ENCODE measurements around the gene CCDC24. TPM values are rescaled to one million over a fixed set of nuclear protein-coding genes. Genes with fewer than 3 reads are reported as not detected.

The CCDC24 gene
- total and polyA plus RNA-seq, 2 of the 13 experiments (the other 11 are each of a cell fraction or from before 2014, with no cell fraction given), result 1.4 to 2.9 TPM

DNA sequence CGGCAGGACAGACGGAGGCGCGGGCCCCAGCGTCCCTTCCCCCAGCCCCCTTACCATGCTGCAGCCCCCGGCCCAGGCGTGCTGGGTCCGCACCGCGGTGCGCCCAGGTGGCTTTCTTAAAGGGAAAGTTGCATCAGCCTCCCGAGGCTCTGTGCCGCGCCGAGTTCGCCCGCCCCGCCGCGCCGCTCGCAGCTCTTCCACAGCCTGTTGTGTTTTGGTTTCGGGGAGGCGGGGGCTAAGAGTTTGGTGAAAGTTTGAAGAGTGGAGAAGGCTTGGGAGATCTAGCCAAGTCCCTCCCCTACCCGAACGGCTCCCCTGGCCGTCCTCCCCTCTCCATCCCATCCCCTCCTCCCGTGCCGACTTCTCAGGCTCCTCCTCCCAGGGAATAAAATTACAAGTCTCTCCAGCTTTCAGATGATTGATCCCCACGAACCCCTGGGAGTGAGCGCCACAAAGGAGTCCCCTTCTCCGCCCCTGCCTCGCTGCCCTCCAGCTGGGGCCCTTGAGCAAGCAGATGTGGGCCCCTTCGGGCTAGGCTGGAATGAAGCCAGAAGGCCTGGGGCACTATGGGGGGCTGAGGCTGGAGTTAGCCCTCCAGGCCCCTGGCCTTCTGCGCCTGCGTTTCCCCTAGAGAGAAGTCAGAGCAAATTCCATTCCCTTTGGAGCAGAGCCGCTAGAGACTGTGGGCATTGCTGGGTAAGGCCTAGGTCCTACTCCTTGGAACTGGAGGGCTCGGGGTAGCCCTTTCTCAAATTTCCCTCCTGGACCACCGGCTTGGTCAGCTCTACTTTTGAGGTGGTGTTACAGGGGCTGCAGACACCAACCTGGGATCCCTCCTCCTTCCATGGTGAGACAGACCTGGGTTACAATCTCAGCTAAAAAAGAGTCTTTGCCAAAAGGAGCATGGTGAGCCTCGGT lies 40.1 kb downstream of the CCDC24 start, which contains the start of gene SLC6A9 (continued):
- TF ChIP-seq SRF (IDR thresholded peaks at IDR 0.05; ENCODE audit: low read depth, low read length) (no peak), TOE1 (CRISPR knock-in tag; IDR thresholded peaks at IDR 0.05) (no peak), ZNF670 (CRISPR knock-in tag; IDR thresholded peaks at IDR 0.05; ENCODE audit: borderline replicate concordance) (no peak), MBD4 (IDR thresholded peaks at IDR 0.05; ENCODE audit: borderline replicate concordance, low read length) (no peak), ZNF850 (CRISPR knock-in tag; conservative IDR thresholded peaks at IDR 0.05) (no peak), NCOA1 (CRISPR knock-in tag; IDR thresholded peaks at IDR 0.05) (no peak), SMC3 (IDR thresholded peaks at IDR 0.05; ENCODE audit: low read length) (no peak), PHF21A (CRISPR knock-in tag; IDR thresholded peaks at IDR 0.05) (0 out of 2 replicates have a peak, but pooled peaks have one; percentile 41), TBL1XR1 (IDR thresholded peaks at IDR 0.05; ENCODE audit: borderline replicate concordance, low read length, partially characterized antibody) (no peak), MAF1 (CRISPR knock-in tag; IDR thresholded peaks at IDR 0.05; ENCODE audit: borderline replicate concordance) (no peak), DRAP1 (CRISPR knock-in tag; IDR thresholded peaks at IDR 0.05) (no peak), SSRP1 (CRISPR knock-in tag; IDR thresholded peaks at IDR 0.05) (no peak), SOX5 (CRISPR knock-in tag; IDR thresholded peaks at IDR 0.05; ENCODE audit: borderline replicate concordance) (no peak), HNF4A (CRISPR knock-in tag; IDR thresholded peaks at IDR 0.05) (peak; percentile 33; the same call in 1 of the 2 replicates), NONO (IDR thresholded peaks at IDR 0.05) (no peak), NONO (CRISPR knock-in tag; conservative IDR thresholded peaks at IDR 0.05) (peak; percentile 36; the same call in 1 of the 2 replicates), ZNF589 (CRISPR knock-in tag; conservative IDR thresholded peaks at IDR 0.05) (no peak), GABPA (IDR thresholded peaks at IDR 0.05; ENCODE audit: low read depth, low read length) (no peak), GABPA (CRISPR knock-in tag; IDR thresholded peaks at IDR 0.05; ENCODE audit: low read depth) (no peak)
- TF ChIP-seq, protein P1, sequence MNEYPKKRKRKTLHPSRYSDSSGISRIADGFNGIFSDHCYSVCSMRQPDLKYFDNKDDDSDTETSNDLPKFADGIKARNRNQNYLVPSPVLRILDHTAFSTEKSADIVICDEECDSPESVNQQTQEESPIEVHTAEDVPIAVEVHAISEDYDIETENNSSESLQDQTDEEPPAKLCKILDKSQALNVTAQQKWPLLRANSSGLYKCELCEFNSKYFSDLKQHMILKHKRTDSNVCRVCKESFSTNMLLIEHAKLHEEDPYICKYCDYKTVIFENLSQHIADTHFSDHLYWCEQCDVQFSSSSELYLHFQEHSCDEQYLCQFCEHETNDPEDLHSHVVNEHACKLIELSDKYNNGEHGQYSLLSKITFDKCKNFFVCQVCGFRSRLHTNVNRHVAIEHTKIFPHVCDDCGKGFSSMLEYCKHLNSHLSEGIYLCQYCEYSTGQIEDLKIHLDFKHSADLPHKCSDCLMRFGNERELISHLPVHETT (CRISPR knock-in tag; conservative IDR thresholded peaks at IDR 0.05), result no peak
- TF ChIP-seq, protein P2, sequence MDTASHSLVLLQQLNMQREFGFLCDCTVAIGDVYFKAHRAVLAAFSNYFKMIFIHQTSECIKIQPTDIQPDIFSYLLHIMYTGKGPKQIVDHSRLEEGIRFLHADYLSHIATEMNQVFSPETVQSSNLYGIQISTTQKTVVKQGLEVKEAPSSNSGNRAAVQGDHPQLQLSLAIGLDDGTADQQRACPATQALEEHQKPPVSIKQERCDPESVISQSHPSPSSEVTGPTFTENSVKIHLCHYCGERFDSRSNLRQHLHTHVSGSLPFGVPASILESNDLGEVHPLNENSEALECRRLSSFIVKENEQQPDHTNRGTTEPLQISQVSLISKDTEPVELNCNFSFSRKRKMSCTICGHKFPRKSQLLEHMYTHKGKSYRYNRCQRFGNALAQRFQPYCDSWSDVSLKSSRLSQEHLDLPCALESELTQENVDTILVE (CRISPR knock-in tag; IDR thresholded peaks at IDR 0.05), result no peak; the same call in 1 of the 2 replicates
- TF ChIP-seq, protein P3, sequence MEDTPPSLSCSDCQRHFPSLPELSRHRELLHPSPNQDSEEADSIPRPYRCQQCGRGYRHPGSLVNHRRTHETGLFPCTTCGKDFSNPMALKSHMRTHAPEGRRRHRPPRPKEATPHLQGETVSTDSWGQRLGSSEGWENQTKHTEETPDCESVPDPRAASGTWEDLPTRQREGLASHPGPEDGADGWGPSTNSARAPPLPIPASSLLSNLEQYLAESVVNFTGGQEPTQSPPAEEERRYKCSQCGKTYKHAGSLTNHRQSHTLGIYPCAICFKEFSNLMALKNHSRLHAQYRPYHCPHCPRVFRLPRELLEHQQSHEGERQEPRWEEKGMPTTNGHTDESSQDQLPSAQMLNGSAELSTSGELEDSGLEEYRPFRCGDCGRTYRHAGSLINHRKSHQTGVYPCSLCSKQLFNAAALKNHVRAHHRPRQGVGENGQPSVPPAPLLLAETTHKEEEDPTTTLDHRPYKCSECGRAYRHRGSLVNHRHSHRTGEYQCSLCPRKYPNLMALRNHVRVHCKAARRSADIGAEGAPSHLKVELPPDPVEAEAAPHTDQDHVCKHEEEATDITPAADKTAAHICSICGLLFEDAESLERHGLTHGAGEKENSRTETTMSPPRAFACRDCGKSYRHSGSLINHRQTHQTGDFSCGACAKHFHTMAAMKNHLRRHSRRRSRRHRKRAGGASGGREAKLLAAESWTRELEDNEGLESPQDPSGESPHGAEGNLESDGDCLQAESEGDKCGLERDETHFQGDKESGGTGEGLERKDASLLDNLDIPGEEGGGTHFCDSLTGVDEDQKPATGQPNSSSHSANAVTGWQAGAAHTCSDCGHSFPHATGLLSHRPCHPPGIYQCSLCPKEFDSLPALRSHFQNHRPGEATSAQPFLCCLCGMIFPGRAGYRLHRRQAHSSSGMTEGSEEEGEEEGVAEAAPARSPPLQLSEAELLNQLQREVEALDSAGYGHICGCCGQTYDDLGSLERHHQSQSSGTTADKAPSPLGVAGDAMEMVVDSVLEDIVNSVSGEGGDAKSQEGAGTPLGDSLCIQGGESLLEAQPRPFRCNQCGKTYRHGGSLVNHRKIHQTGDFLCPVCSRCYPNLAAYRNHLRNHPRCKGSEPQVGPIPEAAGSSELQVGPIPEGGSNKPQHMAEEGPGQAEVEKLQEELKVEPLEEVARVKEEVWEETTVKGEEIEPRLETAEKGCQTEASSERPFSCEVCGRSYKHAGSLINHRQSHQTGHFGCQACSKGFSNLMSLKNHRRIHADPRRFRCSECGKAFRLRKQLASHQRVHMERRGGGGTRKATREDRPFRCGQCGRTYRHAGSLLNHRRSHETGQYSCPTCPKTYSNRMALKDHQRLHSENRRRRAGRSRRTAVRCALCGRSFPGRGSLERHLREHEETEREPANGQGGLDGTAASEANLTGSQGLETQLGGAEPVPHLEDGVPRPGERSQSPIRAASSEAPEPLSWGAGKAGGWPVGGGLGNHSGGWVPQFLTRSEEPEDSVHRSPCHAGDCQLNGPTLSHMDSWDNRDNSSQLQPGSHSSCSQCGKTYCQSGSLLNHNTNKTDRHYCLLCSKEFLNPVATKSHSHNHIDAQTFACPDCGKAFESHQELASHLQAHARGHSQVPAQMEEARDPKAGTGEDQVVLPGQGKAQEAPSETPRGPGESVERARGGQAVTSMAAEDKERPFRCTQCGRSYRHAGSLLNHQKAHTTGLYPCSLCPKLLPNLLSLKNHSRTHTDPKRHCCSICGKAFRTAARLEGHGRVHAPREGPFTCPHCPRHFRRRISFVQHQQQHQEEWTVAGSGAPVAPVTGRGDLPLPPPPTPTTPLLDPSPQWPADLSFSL (CRISPR knock-in tag; IDR thresholded peaks at IDR 0.05), result no peak; the same call in 1 of the 2 replicates

Data from HepG2 (cell line).